GM12872 (cell line): ENCODE measurements around the gene PUM2.

Source experiments
- CTCF ChIP-seq: IDR thresholded peaks from 3 replicates; pipeline ENCODE4 v1.5.1; 2011; ENCODE audit warnings: low read depth, mild to moderate bottlenecking, low read length, moderate library complexity; ENCODE audit not compliant: insufficient read depth

Gene PUM2

GRCh38 chr2:20223407-20224163 lies 127.1 kb downstream of the PUM2 start:
- no peak for TF ChIP-seq CTCF

GRCh38 chr2:20222769-20223406 lies 127.8 kb downstream of the PUM2 start:
- no peak for TF ChIP-seq CTCF

- no peak for TF ChIP-seq CTCF
These were observed 128.5 kb downstream of the PUM2 start for GRCh38 chr2:20222014-20222768.

GRCh38 chr2:20221555-20221973 lies 129.1 kb downstream of the PUM2 start:
- TF ChIP-seq CTCF, result no peak

- no peak for TF ChIP-seq CTCF
These were observed 129.7 kb downstream of the PUM2 start for GRCh38 chr2:20220806-20221554.

- TF ChIP-seq CTCF, result no peak
These were observed 130.8 kb downstream of the PUM2 start for GRCh38 chr2:20219763-20220380.
